Thyroid gland (tissue), 4 donors: ENCODE results near the gene PARP9.

Experiments
- CTCF ChIP-seq, 6 experiments: fragments of 200-600 bp in 3 of 6; fragments of 450-650 bp in 3 of 6; sonication (generic) in 3 of 6; IDR thresholded peaks; one replicate each; pipeline ENCODE4 v1.5.1; 2016 to 2019; ENCODE audit warnings: antibody characterized with exemption in 6 of 6, mild to moderate bottlenecking in 2 of 6, inconsistent platforms in 1 of 6, moderate library complexity in 1 of 6
- POLR2A ChIP-seq, 2 donors: fragments of 450-650 bp; IDR thresholded peaks; one replicate each; pipeline ENCODE4 v1.6.1; 2017; ENCODE audit warnings: antibody characterized with exemption in 2 of 2, mild to moderate bottlenecking in 2 of 2, moderate library complexity in 1 of 2

GRCh38 chr3:122512284-122512683, 51.8 kb downstream of the PARP9 start:
- TF ChIP-seq CTCF (IDR thresholded peaks at IDR 0.05) (no peak), POLR2A (IDR thresholded peaks at IDR 0.05) (no peak)
